ENCODE results near the gene CACNG3. TPM values are rescaled to one million over a fixed set of nuclear protein-coding genes. Genes with fewer than 3 reads are reported as not detected.

Gene CACNG3
- total RNA-seq, 1 donor from 2014 or later, result not detected

- Mint-ChIP-seq H3K27me3 (peaks cover 36% of the 10 kb centered on the region), H3K4me3 (no peak overlapping the region), H3K4me1 (ENCODE audit: unreplicated experiment) (no peaks in the 10 kb centered on the region), H3K9me3 (no peaks in the 10 kb centered on the region), H3K36me3 (no peaks in the 10 kb centered on the region), H3K27ac (no peak overlapping the region)
- no peak for TF ChIP-seq CTCF (conservative IDR thresholded peaks at IDR 0.05)
- no peak for DNase-seq (ENCODE audit: extremely low spot score, unreplicated experiment)
Measured at GRCh38 chr16:24262816-24263215, 6.7 kb downstream of the CACNG3 start.

DNA sequence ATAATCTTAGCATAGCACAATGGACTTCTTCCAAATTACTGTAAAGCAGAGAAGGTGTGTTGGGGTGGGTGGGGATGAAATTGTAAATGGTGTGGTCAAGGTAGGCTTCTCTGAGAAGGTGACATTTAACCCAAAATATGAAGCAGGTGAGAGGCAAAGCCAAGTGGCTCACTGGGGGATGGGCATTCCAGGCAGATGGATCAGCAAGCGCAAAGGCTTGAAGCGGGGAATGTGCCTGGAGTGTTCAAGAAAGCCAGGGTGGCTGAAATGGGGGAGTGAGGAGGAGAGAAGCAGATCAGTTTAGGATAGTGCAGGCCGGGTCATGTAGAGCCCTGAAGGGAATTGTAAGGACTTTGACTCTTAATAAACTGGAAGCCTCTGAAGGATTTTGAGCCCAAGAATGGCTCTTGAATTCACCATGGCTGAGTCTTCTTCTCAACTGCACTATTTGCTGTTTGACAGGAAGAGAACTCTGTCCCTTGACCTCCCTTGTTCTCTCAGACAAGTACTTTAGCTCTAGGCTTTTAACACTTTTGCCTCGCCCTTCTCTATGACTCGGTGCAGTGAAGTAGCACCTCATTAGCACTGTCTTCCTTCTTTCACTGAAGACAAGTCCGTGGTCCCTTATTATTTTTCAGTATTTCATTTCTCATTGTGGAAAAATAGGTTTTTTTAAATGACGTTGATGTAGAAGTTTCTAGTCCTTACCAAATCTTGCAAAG, 14.7 kb downstream of the CACNG3 start:
- no peaks in the 10 kb centered on the region for H3K36me3 Mint-ChIP-seq
- H3K9me3 Mint-ChIP-seq, result no peaks in the 10 kb centered on the region
- H3K27ac Mint-ChIP-seq, result no peak overlapping the region
- H3K4me3 Mint-ChIP-seq, result no peak overlapping the region
- no peak for DNase-seq (ENCODE audit: extremely low spot score, unreplicated experiment)
- no peaks in the 10 kb centered on the region for H3K4me1 Mint-ChIP-seq (ENCODE audit: unreplicated experiment)
- TF ChIP-seq CTCF (conservative IDR thresholded peaks at IDR 0.05), result no peak
- H3K27me3 Mint-ChIP-seq, result peaks cover 17% of the 10 kb centered on the region

DNA sequence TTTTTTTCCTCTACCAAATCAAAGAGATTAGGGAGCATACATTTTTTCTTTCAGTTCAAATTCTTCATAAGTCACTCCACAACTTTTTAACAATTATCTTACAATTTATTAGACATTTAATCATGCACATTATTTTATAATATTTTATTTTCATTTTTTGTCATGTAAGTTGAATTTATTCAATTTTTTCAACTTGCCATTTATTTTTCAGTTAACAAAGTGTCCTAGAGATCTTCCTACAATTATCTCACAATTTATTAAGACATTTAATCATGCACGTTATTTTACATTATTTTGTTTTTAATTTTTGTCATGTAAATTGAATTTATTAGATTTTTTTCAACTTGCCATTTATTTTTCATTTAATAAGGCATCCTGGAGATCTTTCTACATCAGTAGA, 16.2 kb downstream of the CACNG3 start:
- no peak overlapping the region for H3K27ac Mint-ChIP-seq
- H3K9me3 Mint-ChIP-seq, result no peaks in the 10 kb centered on the region
- peaks cover 17% of the 10 kb centered on the region for H3K27me3 Mint-ChIP-seq
- no peaks in the 10 kb centered on the region for H3K36me3 Mint-ChIP-seq
- no peak for DNase-seq (ENCODE audit: extremely low spot score, unreplicated experiment)
- H3K4me1 Mint-ChIP-seq (ENCODE audit: unreplicated experiment), result no peaks in the 10 kb centered on the region
- no peak for TF ChIP-seq CTCF (conservative IDR thresholded peaks at IDR 0.05)
- H3K4me3 Mint-ChIP-seq, result no peak overlapping the region

DNA sequence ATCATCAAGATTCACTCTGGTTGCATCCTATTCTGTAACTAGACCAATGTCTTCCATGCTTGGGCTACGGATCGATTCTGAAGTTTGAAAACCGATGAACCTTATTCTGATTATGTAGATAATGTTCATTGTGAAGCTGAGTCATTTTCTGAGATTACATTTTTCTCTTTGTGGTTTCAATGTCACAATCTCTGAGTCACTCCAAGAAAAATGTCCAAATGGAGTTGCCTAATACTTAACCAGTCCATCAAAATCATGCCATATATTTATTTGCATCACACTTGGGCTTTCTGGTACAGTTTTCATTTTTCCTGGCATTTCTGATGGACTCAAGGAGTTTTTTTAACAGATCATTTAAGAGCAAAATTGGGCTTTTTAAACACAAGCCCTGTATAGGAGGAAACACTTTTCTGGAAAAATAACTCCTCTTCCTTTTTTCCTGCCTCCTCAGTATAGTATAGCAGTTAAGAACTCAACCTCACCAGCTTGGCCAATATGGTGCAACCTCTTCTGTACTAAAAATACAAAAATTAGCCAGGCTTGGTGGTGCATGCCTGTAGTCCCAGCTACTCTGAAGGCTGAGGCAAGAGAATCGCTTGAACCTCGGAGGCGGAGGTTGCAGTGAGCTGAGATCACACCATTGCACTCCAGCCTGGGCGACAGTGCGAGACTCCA, 17.5 kb downstream of the CACNG3 start:
- Mint-ChIP-seq H3K4me1 (ENCODE audit: unreplicated experiment) (no peaks in the 10 kb centered on the region), H3K36me3 (no peaks in the 10 kb centered on the region), H3K27me3 (peaks cover 23% of the 10 kb centered on the region), H3K27ac (no peak overlapping the region), H3K4me3 (no peak overlapping the region), H3K9me3 (no peaks in the 10 kb centered on the region)
- no peak for DNase-seq (ENCODE audit: extremely low spot score, unreplicated experiment)
- no peak for TF ChIP-seq CTCF (conservative IDR thresholded peaks at IDR 0.05)

DNA sequence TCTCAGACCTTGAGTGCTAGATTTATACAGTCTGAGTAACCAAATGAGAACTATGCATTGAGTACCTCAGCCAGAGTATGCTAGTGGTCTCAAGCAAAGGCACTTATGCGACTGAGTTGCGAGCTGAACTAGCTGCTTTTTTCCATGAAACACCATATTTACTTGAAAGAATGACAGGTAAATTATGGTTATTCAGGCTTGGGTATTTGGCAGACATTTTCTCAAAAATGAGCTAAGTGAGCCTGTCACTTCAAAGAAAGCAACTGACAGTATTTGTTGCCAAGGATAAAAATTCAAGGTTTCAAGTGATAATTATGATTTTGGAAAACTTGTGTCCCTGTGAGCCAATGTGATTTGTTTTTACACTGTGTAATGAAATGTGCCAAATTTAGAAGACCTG, 19.3 kb downstream of the CACNG3 start:
- Mint-ChIP-seq H3K4me1 (ENCODE audit: unreplicated experiment) (no peaks in the 10 kb centered on the region), H3K36me3 (no peaks in the 10 kb centered on the region), H3K4me3 (no peak overlapping the region), H3K9me3 (no peaks in the 10 kb centered on the region), H3K27ac (no peak overlapping the region), H3K27me3 (peaks cover 26% of the 10 kb centered on the region)
- DNase-seq (ENCODE audit: extremely low spot score, unreplicated experiment), result no peak
- TF ChIP-seq CTCF (conservative IDR thresholded peaks at IDR 0.05), result no peak
